HG03558 (cell line): Measurements from ENCODE around the gene WNT3A.
A peak's percentile ranks its signal among the peaks of the same experiment; 100 is the strongest.

ENCODE experiments used
- ATAC-seq: cut with Tn5 transposase; IDR thresholded peaks from one replicate; pipeline ENCODE4 v1.9.1; 2021; ENCODE audit warnings: moderate number of reproducible peaks; ENCODE audit not compliant: unreplicated experiment; ENCODE audit errors: extremely low read depth

Gene WNT3A

GRCh38 chr1:228030451-228031201 is 23.8 kb downstream of the WNT3A start:
- ATAC-seq: no peak

GRCh38 chr1:228031276-228031995 is 24.6 kb downstream of the WNT3A start:
- no peak for ATAC-seq

DNA sequence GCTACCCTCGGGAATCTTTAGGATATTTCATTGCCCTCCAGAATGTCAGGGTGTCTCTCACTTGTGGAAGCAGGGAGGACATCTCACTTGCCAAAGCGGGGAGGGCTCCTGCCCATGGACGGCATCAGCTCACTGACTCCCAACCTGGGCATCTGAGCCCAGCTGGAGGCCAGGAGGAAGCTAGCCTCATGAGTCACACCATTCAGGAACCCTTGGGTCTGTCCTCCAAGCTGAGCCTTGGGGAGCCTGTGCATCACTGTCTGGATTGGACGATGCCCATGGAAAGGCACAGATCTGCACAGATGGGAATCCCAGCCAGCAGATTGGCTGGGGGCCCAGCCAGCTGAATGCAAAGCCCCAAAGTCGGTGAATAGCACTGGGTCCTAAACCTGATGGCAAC is 25.2 kb downstream of the WNT3A start:
- no peak for ATAC-seq

GRCh38 chr1:228033376-228033775 is 26.6 kb downstream of the WNT3A start:
- no peak for ATAC-seq

GRCh38 chr1:228034954-228035837 is 28.4 kb downstream of the WNT3A start:
- ATAC-seq: no peak

GRCh38 chr1:228035844-228036243 is 29.0 kb downstream of the WNT3A start:
- no peak for ATAC-seq

GRCh38 chr1:228036701-228037231 is 30.0 kb downstream of the WNT3A start:
- no peak for ATAC-seq

DNA sequence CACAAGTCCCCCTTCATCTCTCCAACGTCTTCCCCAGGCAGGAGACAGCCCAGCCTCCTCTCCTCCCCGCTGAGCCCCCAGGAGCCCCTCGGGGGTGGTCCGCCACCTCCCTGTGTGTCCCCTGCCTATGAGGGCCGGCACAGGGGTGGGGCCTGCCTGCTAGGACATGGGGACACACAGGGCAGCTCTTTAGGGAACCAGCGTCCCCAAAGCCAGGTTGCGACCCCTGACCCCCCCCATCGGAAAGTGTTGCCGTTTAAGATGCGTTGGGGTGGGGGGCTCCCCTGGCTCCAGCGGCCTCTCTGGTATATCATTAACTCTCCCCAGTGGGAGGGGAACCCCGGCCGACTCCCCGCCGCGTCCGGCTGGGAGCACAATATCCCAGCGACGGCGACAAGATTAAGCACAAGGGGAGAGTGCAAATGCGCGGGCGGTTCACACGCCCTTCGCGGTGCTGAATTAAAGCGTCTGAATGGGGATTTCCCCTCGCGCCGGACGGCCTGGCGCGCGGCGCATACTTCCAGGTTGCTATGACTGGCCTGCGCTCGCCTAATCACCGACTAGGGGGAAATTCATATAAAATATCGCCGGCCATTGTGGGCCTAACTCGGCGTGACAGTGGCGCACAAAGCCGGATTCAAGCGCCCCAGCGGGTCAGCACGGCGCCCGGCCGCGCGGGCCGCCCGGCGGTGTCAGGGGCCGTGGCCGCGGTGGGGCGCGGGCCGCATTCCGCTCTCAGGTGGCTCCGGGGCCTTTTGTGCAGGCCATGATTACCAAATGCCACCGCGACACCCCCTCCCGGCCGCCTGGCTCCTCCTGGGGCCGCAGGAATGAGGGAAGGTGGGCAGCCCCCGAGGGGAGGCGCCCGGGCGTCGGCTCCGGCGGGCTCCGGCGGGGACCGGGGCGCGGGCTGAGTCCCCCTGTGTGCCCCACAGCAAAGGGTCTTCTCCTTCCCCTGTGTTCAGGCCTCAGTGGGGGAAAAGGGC is 30.9 kb downstream of the WNT3A start:
- peak; percentile 90 for ATAC-seq

DNA sequence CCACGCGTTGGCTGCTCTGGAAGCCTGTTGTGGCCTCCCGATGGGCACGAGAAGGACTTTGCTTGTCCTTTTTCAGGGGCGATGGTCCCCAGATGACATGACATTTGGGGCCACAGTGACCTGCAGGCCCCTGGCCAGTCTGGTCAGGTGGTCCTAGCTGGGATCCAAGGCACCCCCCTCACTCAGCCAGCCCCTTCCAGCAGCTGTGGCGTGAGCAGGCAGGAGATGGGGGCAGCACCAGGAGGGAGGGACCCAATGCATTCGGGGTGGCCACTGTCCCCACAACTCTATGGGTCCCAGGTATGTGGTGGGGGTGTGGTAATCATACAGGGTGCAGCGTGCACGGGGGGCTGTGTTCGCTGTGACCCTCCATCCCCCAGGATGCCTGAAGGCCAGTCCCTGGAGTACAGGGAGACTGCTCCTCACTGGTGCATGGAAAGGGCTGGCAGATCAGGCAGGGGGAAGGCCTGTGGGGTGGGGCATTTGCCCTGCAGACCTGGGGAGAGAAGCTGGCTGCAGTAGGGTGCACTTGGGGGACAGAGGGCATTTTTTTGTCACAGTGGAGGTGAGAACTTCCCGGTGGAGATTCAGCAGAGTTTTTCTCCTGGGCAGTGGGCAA is 31.7 kb downstream of the WNT3A start:
- ATAC-seq: no peak

DNA sequence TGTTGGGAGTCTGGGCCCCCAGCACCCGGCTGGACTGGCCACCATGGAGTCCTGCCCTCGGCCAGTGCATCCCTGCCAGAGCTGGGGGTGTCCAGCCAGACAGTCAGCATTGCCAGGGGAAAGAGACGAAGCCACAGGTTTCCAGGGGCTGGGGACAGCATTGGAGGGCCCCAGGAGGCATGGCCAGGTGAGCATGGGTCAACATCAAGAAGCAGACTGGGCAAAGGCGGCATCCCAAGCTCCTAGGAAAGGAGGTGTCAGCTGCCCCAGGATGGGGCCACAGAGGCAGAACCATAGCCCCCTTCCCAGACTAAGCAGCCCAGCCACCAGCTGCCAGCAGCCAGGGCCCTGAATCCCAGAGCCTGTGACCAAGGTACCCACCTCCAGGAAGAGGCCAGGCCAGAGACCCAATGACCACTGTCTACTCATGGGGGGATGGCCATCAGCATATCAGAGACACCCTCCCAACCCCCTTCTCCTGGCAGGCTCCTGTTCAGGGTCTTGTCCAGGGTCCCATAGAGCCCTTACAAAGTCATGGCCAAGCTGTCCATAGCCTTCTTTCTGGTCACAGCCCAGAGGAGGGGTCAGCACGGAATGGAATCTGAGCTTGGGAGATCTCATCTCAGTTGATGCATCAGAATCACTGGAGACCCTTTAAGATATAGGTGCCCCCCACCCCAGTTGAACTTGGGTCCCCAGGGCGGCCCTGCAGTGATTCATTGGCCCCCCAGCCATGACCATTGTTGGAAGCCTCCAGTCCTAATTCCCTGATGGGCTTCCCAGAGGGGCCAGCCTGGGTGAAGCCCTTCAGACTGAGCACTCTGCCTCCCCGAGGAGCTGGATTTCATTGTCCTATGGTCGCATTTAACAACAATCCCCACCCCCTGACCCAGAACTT is 32.5 kb downstream of the WNT3A start:
- no peak for ATAC-seq

- no peak for ATAC-seq
Measured at GRCh38 chr1:228039986-228040385, 33.2 kb downstream of the WNT3A start.

- no peak for ATAC-seq
Measured at GRCh38 chr1:228041316-228041715, 34.5 kb downstream of the WNT3A start.

DNA sequence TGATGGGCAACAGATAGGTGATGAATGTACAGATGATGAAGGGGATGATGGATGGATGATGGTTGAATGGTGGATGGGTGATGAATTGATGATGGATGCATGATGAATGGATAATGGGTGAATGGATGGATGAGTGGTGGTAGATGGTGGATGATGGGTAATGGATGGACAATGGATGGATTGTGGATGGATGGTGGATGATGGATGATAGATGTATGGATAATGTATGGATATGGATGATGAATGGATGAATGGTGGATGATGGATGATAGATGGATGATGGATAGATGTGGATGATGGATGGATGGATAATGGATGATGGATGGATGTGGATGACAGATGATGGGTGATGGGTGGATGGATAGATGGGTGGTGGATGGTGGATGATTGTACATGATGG is 35.7 kb downstream of the WNT3A start:
- no peak for ATAC-seq

DNA sequence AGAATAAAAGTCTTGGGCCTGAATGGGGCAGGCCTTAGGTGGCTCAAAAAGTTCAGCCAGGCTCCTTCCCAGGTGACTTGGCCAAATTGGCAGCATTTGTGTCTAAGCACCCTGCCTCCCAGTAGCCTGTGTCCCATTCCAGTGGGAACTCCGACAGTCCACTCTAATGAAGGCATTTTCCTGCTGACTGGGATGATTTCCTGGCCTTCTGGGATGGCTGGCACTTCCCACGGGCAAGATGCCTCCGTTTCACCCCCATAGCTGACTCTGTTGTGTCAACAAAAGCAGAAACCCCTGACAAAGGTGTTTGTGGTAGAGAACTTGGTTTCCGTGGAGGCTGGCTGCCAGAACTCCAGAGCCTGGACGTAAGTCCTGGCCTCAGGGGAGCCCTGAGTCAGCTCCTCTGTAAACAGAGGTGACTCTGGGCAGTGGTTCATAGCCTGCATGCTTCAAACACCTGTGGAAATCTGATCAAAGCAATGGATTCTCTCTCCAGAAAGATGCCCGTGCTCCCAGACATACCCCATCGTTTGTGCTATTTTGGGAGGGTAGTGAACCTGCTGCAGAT is 36.6 kb downstream of the WNT3A start:
- no peak for ATAC-seq

- no peak for ATAC-seq
Measured at GRCh38 chr1:228044961-228045360, 38.2 kb downstream of the WNT3A start.

DNA sequence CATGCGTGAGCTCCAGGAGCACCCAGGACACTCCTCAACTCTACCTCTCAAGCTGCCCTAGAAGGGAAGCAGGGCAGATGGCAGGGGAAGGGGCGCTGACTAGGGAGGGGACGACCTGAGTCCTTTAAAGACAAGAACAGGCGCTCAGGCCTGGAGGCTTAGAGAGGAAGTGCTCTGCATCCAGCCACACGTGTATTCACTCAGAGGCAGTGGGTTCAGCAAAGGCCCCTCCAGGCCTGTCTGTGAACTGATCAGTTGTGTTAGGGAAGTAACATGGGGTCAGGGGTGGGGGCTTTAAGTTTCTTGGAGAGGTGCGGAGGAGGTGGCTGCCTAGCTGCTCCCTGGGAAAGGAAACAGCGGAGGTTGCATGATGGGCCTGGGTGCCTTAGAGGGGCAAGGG is 38.6 kb downstream of the WNT3A start:
- no peak for ATAC-seq

GRCh38 chr1:228045871-228046270 is 39.1 kb downstream of the WNT3A start:
- ATAC-seq: no peak
